22Rv1 (cell line): ENCODE data around the gene ARAP1.

ENCODE experiments used
- CTCF ChIP-seq: fragments of 450-650 bp; IDR thresholded peaks from 2 replicates; pipeline ENCODE4 v1.5.1; 2017; ENCODE audit warnings: mild to moderate bottlenecking
- ZFX ChIP-seq: fragments of 450-650 bp; IDR thresholded peaks from 2 replicates; pipeline ENCODE4 v1.6.1; 2017; ENCODE audit warnings: antibody characterized with exemption, borderline replicate concordance

- TF ChIP-seq CTCF (no peak), ZFX (no peak)
These were observed 102.8 kb downstream of the ARAP1 start for GRCh38 chr11:72649215-72649976.
